CD4-positive, alpha-beta memory T cell (primary cell): Measurements from ENCODE around the gene TEX12. TPM values are rescaled to one million over a fixed set of nuclear protein-coding genes. Genes with fewer than 3 reads are reported as not detected.

ENCODE experiments used
- CTCF ChIA-PET: fragments of 350-600 bp; sonication (Branson Sonifier 250); formaldehyde crosslinking; loops from one replicate; lab custom pipeline; 2021; ENCODE audit warnings: inconsistent platforms; ENCODE audit not compliant: partially characterized antibody; lab: Charles Lee
- POLR2A ChIA-PET: fragments of 350-600 bp; sonication (Branson Sonifier 250); formaldehyde crosslinking; loops from one replicate; lab custom pipeline; 2021; ENCODE audit not compliant: partially characterized antibody; lab: Charles Lee
- DNase-seq, 5 donors: peaks; one replicate each; pipeline versions ENCODE4 v3.0.0 to v3.0.0-alpha.2; 2020 to 2022; ENCODE audit warnings: mixed read lengths in 1 of 5
- H3K27ac ChIP-seq: one replicate; pipeline ENCODE4 v1.7.0; 2013; ENCODE audit warnings: low read depth, low read length
- H3K27me3 ChIP-seq: 2 replicates; pipeline ENCODE4 v1.7.0; 2013; ENCODE audit warnings: mild to moderate bottlenecking, low read length, moderate library complexity; ENCODE audit not compliant: insufficient read depth
- H3K36me3 ChIP-seq: 2 replicates; pipeline ENCODE4 v1.7.0; 2013; ENCODE audit warnings: mild to moderate bottlenecking, low read length, moderate library complexity; ENCODE audit not compliant: insufficient read depth
- H3K4me1 ChIP-seq: 2 replicates; pipeline ENCODE4 v1.7.0; 2013; ENCODE audit warnings: mild to moderate bottlenecking, low read length, moderate library complexity; ENCODE audit not compliant: insufficient read depth
- H3K4me3 ChIP-seq, 2 donors: one replicate each; pipeline ENCODE4 v1.7.0; 2013; ENCODE audit warnings: low read length in 2 of 2, mild to moderate bottlenecking in 1 of 2
- H3K9me3 ChIP-seq, 2 donors: one replicate each; pipeline ENCODE4 v1.7.0; 2013; ENCODE audit warnings: low read length in 2 of 2, control low read depth in 1 of 2; ENCODE audit not compliant: control insufficient read depth in 1 of 2
- H3K27ac Mint-ChIP-seq, 7 donors: one replicate each; pipeline ENCODE4 v1.8.0; 2020 to 2021; ENCODE audit warnings: mixed read lengths in 7 of 7, mild to moderate bottlenecking in 6 of 7, inconsistent platforms in 3 of 7, moderate library complexity in 3 of 7
- H3K27me3 Mint-ChIP-seq, 2 donors: one replicate each; pipeline ENCODE4 v1.8.0; 2020 to 2021; ENCODE audit warnings: mixed read lengths in 2 of 2
- H3K36me3 Mint-ChIP-seq, 2 donors: one replicate each; pipeline ENCODE4 v1.8.0; 2020 to 2021; ENCODE audit warnings: mixed read lengths in 2 of 2, inconsistent platforms in 1 of 2, mild to moderate bottlenecking in 1 of 2
- H3K4me1 Mint-ChIP-seq, 4 donors: one replicate each; pipeline ENCODE4 v1.8.0; 2020 to 2021; ENCODE audit warnings: mixed read lengths in 4 of 4, mild to moderate bottlenecking in 1 of 4
- H3K4me3 Mint-ChIP-seq, 8 donors: one replicate each; pipeline ENCODE4 v1.8.0; 2020 to 2021; ENCODE audit warnings: mixed read lengths in 8 of 8, mild to moderate bottlenecking in 7 of 8, moderate library complexity in 6 of 8, inconsistent platforms in 3 of 8
- H3K9me3 Mint-ChIP-seq, 8 donors: one replicate each; pipeline ENCODE4 v1.8.0; 2020 to 2021; ENCODE audit warnings: mixed read lengths in 8 of 8, mild to moderate bottlenecking in 5 of 8, inconsistent platforms in 3 of 8, moderate library complexity in 1 of 8
- intact Hi-C: fragments of 100-400 bp; cut with micrococcal nuclease; formaldehyde crosslinking; loops from one replicate; pipeline ENCODE4 v1.15.1; 2023
- polyA plus RNA-seq, 2 donors: library from polyadenylated mRNA; unstranded; fragments of 300-500 nt; fragmentation: Illumina TruSeq; gene quantifications; one replicate each; pipeline ENCODE4 v1.2.3, GENCODE V29; 2021
- total RNA-seq, 2 experiments: library from RNA; stranded (reverse); gene quantifications; one replicate each; pipeline ENCODE4 v1.2.3, GENCODE V29; 2021

TEX12 gene
- total and polyA plus RNA-seq, 4 experiments from 2014 or later = 0.29 TPM; not detected in 3

GRCh38 chr11:112177589-112177988 is 10.4 kb downstream of the TEX12 start:
- H3K9me3 ChIP-seq = no peaks in the 10 kb centered on the region
- H3K27ac Mint-ChIP-seq = no peak overlapping the region
- POLR2A ChIA-PET = interaction anchor here (0.7 kb wide), 1 partner anchor 1759 kb away, joined by 3 read pairs; no protein-coding TSS in a partner anchor
- H3K4me3 ChIP-seq = no peak overlapping the region
- peaks cover 11 to 17% of the 10 kb centered on the region in 2 donors for H3K27me3 Mint-ChIP-seq
- peaks cover 0 to 4% of the 10 kb centered on the region in 2 donors for H3K36me3 Mint-ChIP-seq
- CTCF ChIA-PET = no interaction called here
- H3K4me1 Mint-ChIP-seq = peaks cover 0 to 12% (median 9%) of the 10 kb centered on the region in 4 donors
- intact Hi-C loops = no loop called here
- H3K27me3 ChIP-seq = no peaks in the 10 kb centered on the region
- H3K27ac ChIP-seq = no peak overlapping the region
- peaks cover 0 to 4% (median 0%) of the 10 kb centered on the region in 8 donors for H3K9me3 Mint-ChIP-seq
- H3K4me3 Mint-ChIP-seq = no peak overlapping the region
- no peaks in the 10 kb centered on the region for H3K36me3 ChIP-seq
- no peak for DNase-seq
- peaks cover 9% of the 10 kb centered on the region for H3K4me1 ChIP-seq

- H3K9me3 Mint-ChIP-seq = peaks cover 0 to 4% (median 0%) of the 10 kb centered on the region in 8 donors
- CTCF ChIA-PET = no interaction called here
These were observed 11.3 kb downstream of the TEX12 start for GRCh38 chr11:112178428-112178827.

GRCh38 chr11:112178936-112179335 is 11.8 kb downstream of the TEX12 start:
- H3K36me3 Mint-ChIP-seq = peaks cover 0 to 4% of the 10 kb centered on the region in 2 donors

More at GRCh38 chr11:112178428-112178827, 11.3 kb downstream of the TEX12 start:
- no peak for DNase-seq
- H3K36me3 ChIP-seq = no peaks in the 10 kb centered on the region
- H3K27ac ChIP-seq = no peak overlapping the region
- H3K9me3 ChIP-seq = no peaks in the 10 kb centered on the region
- H3K27me3 ChIP-seq = no peaks in the 10 kb centered on the region
- POLR2A ChIA-PET = interaction anchor here (0.7 kb wide), 1 partner anchor 1758 kb away, joined by 3 read pairs; no protein-coding TSS in a partner anchor
- no peak overlapping the region for H3K27ac Mint-ChIP-seq
- peaks cover 9% of the 10 kb centered on the region for H3K4me1 ChIP-seq
- H3K4me3 ChIP-seq = no peak overlapping the region
- intact Hi-C loops = no loop called here
- peaks cover 0 to 4% of the 10 kb centered on the region in 2 donors for H3K36me3 Mint-ChIP-seq
- H3K27me3 Mint-ChIP-seq = peaks cover 11 to 17% of the 10 kb centered on the region in 2 donors
- H3K4me3 Mint-ChIP-seq = no peak overlapping the region
- peaks cover 0 to 12% (median 9%) of the 10 kb centered on the region in 4 donors for H3K4me1 Mint-ChIP-seq

GRCh38 chr11:112179601-112180000 is 12.4 kb downstream of the TEX12 start:
- intact Hi-C loops = no loop called here
- Mint-ChIP-seq H3K27ac (no peak overlapping the region), H3K27me3 (peaks cover 14 to 17% of the 10 kb centered on the region in 2 donors), H3K9me3 (peaks cover 0 to 4% (median 0%) of the 10 kb centered on the region in 8 donors), H3K4me1 (peaks cover 0 to 12% (median 8%) of the 10 kb centered on the region in 4 donors), H3K36me3 (peaks cover 0 to 4% of the 10 kb centered on the region in 2 donors), H3K4me3 (no peak overlapping the region)
- Histone ChIP-seq H3K27ac (no peak overlapping the region), H3K9me3 (no peaks in the 10 kb centered on the region), H3K4me3 (no peak overlapping the region), H3K36me3 (no peaks in the 10 kb centered on the region), H3K27me3 (no peaks in the 10 kb centered on the region), H3K4me1 (peaks cover 9% of the 10 kb centered on the region)
- ChIA-PET CTCF (no interaction called here), POLR2A (no interaction called here)
- no peak for DNase-seq

More at GRCh38 chr11:112178936-112179335, 11.8 kb downstream of the TEX12 start:
- intact Hi-C loops = no loop called here
- H3K4me3 ChIP-seq = no peak overlapping the region
- H3K4me1 ChIP-seq = peaks cover 9% of the 10 kb centered on the region
- POLR2A ChIA-PET = no interaction called here
- H3K9me3 Mint-ChIP-seq = peaks cover 0 to 4% (median 0%) of the 10 kb centered on the region in 8 donors
- no peaks in the 10 kb centered on the region for H3K36me3 ChIP-seq
- H3K9me3 ChIP-seq = no peaks in the 10 kb centered on the region
- peaks cover 14 to 17% of the 10 kb centered on the region in 2 donors for H3K27me3 Mint-ChIP-seq
- H3K4me1 Mint-ChIP-seq = peaks cover 0 to 12% (median 9%) of the 10 kb centered on the region in 4 donors
- no peaks in the 10 kb centered on the region for H3K27me3 ChIP-seq
- H3K27ac Mint-ChIP-seq = no peak overlapping the region
- no peak overlapping the region for H3K4me3 Mint-ChIP-seq
- CTCF ChIA-PET = no interaction called here
- no peak for DNase-seq
- H3K27ac ChIP-seq = no peak overlapping the region

- H3K27ac Mint-ChIP-seq = no peak overlapping the region
- DNase-seq = no peak
- H3K36me3 Mint-ChIP-seq = peaks cover 0 to 4% of the 10 kb centered on the region in 2 donors
- H3K4me1 ChIP-seq = no peaks in the 10 kb centered on the region
- no peaks in the 10 kb centered on the region for H3K9me3 ChIP-seq
- H3K36me3 ChIP-seq = no peaks in the 10 kb centered on the region
- no peaks in the 10 kb centered on the region for H3K27me3 ChIP-seq
- H3K9me3 Mint-ChIP-seq = peaks cover 0 to 4% (median 0%) of the 10 kb centered on the region in 8 donors
- intact Hi-C loops = no loop called here
- H3K4me3 Mint-ChIP-seq = no peak overlapping the region
- POLR2A ChIA-PET = no interaction called here
- H3K4me1 Mint-ChIP-seq = no peaks in the 10 kb centered on the region
- CTCF ChIA-PET = no interaction called here
- H3K27me3 Mint-ChIP-seq = peaks cover 9% of the 10 kb centered on the region in 2 donors
- H3K4me3 ChIP-seq = no peak overlapping the region
- no peak overlapping the region for H3K27ac ChIP-seq
These were observed 15.7 kb downstream of the TEX12 start for GRCh38 chr11:112182867-112183266.

- H3K27ac Mint-ChIP-seq = no peak overlapping the region
- Histone ChIP-seq H3K4me1 (no peaks in the 10 kb centered on the region), H3K4me3 (no peak overlapping the region), H3K27me3 (no peaks in the 10 kb centered on the region), H3K36me3 (no peaks in the 10 kb centered on the region), H3K9me3 (no peaks in the 10 kb centered on the region), H3K27ac (no peak overlapping the region)
- peaks cover 0 to 4% (median 0%) of the 10 kb centered on the region in 8 donors for H3K9me3 Mint-ChIP-seq
- no peaks in the 10 kb centered on the region for H3K4me1 Mint-ChIP-seq
- H3K4me3 Mint-ChIP-seq = no peak overlapping the region
- DNase-seq = no peak
- POLR2A ChIA-PET = no interaction called here
- CTCF ChIA-PET = no interaction called here
- intact Hi-C loops = no loop called here
- H3K36me3 Mint-ChIP-seq = peaks cover 0 to 1% of the 10 kb centered on the region in 2 donors
- H3K27me3 Mint-ChIP-seq = peaks cover 2 to 8% of the 10 kb centered on the region in 2 donors
These were observed 18.7 kb downstream of the TEX12 start for GRCh38 chr11:112185883-112186282.

- no peak overlapping the region for H3K4me3 ChIP-seq
- H3K4me1 Mint-ChIP-seq = no peaks in the 10 kb centered on the region
- H3K36me3 ChIP-seq = no peaks in the 10 kb centered on the region
- CTCF ChIA-PET = no interaction called here
- H3K4me1 ChIP-seq = no peaks in the 10 kb centered on the region
- intact Hi-C loops = no loop called here
- POLR2A ChIA-PET = no interaction called here
- no peak overlapping the region for H3K27ac Mint-ChIP-seq
- H3K27me3 Mint-ChIP-seq = peaks cover 2 to 7% of the 10 kb centered on the region in 2 donors
- no peak overlapping the region for H3K27ac ChIP-seq
- no peak for DNase-seq
- H3K27me3 ChIP-seq = no peaks in the 10 kb centered on the region
- no peak overlapping the region for H3K4me3 Mint-ChIP-seq
- no peaks in the 10 kb centered on the region for H3K36me3 Mint-ChIP-seq
- peaks cover 0 to 4% (median 0%) of the 10 kb centered on the region in 8 donors for H3K9me3 Mint-ChIP-seq
- H3K9me3 ChIP-seq = no peaks in the 10 kb centered on the region
These were observed 19.1 kb downstream of the TEX12 start for GRCh38 chr11:112186304-112186703.
